Measurements from ENCODE around the gene PPP1CC.
"Not testable (repeated sequence)": the region's sequence is repeated elsewhere in the genome, so short reads cannot be mapped to it uniquely, and the experiment has no call there.

PPP1CC gene

GRCh38 chr12:110754101-110754793 is 11.6 kb upstream of the PPP1CC start:
- no peak for DNase-seq (ENCODE audit: low spot score)

- no peak for DNase-seq (ENCODE audit: low spot score)
These were observed 8.2 kb upstream of the PPP1CC start for GRCh38 chr12:110750784-110751461.

GRCh38 chr12:110746550-110746949 is 3.9 kb upstream of the PPP1CC start:
- DNase-seq (ENCODE audit: low spot score): no peak

GRCh38 chr12:110745542-110746284 is 3.0 kb upstream of the PPP1CC start:
- no peak for DNase-seq (ENCODE audit: low spot score)

- DNase-seq (ENCODE audit: low spot score): no peak
These were observed 2.0 kb upstream of the PPP1CC start for GRCh38 chr12:110744601-110745264.

GRCh38 chr12:110744151-110744571 is 1.5 kb upstream of the PPP1CC start:
- DNase-seq (ENCODE audit: low spot score): peak; percentile 11

GRCh38 chr12:110743571-110744093 is 941 bp upstream of the PPP1CC start:
- DNase-seq (ENCODE audit: low spot score): no peak

- peak; percentile 18 for DNase-seq (ENCODE audit: low spot score)
These were observed 484 bp downstream of the PPP1CC start for GRCh38 chr12:110742096-110742717.

GRCh38 chr12:110741341-110742095 is 1.2 kb downstream of the PPP1CC start:
- DNase-seq (ENCODE audit: low spot score): peak; percentile 28

- no peak for DNase-seq (ENCODE audit: low spot score)
These were observed 2.8 kb downstream of the PPP1CC start for GRCh38 chr12:110739894-110740293.

- no peak for DNase-seq (ENCODE audit: low spot score)
These were observed 3.2 kb downstream of the PPP1CC start for GRCh38 chr12:110739488-110739887.

- DNase-seq (ENCODE audit: low spot score): no peak
These were observed 5.2 kb downstream of the PPP1CC start for GRCh38 chr12:110737532-110737931.

GRCh38 chr12:110737016-110737415 is 5.7 kb downstream of the PPP1CC start:
- not testable (repeated sequence) for DNase-seq (ENCODE audit: low spot score)

- no peak for DNase-seq (ENCODE audit: low spot score)
These were observed 8.8 kb downstream of the PPP1CC start for GRCh38 chr12:110733900-110734299.

GRCh38 chr12:110733089-110733715 is 9.5 kb downstream of the PPP1CC start:
- DNase-seq (ENCODE audit: low spot score): no peak

- DNase-seq (ENCODE audit: low spot score): no peak
These were observed 10.1 kb downstream of the PPP1CC start for GRCh38 chr12:110732572-110732971.

- DNase-seq (ENCODE audit: low spot score): no peak
These were observed 11.2 kb downstream of the PPP1CC start for GRCh38 chr12:110731479-110731878.

GRCh38 chr12:110728628-110729027 is 14.1 kb downstream of the PPP1CC start:
- no peak for DNase-seq (ENCODE audit: low spot score)

- DNase-seq (ENCODE audit: low spot score): no peak
These were observed 15.9 kb downstream of the PPP1CC start for GRCh38 chr12:110726708-110727369.

GRCh38 chr12:110726028-110726427 is 16.7 kb downstream of the PPP1CC start:
- no peak for DNase-seq (ENCODE audit: low spot score)

Measured in kidney capillary endothelial cell (primary cell).